K562 (cell line): Measurements from ENCODE around the gene CCDC137. TPM values are rescaled to one million over a fixed set of nuclear protein-coding genes. Genes with fewer than 3 reads are reported as not detected.

Experiments
- GATA2 ChIP-seq: sonication (generic); formaldehyde crosslinking; IDR thresholded peaks from 2 replicates; pipeline ENCODE4 v1.4.0; 2020; ENCODE audit warnings: mild to moderate bottlenecking, missing genetic modification reagents
- GATAD2B ChIP-seq: fragments of 450-650 bp; IDR thresholded peaks from 2 replicates; pipeline ENCODE4 v1.6.1; 2017; ENCODE audit warnings: mild to moderate bottlenecking, borderline replicate concordance
- KLF1 ChIP-seq: fragments of 450-650 bp; IDR thresholded peaks from 2 replicates; pipeline ENCODE4 v1.6.1; 2016; ENCODE audit warnings: missing genetic modification characterization, missing compliant biosample characterization
- MTA3 ChIP-seq: fragments of 450-650 bp; formaldehyde crosslinking; IDR thresholded peaks from 2 replicates; pipeline ENCODE4 v1.6.1; 2017; ENCODE audit warnings: mild to moderate bottlenecking, borderline replicate concordance
- PHF20 ChIP-seq: fragments of 450-650 bp; IDR thresholded peaks from 2 replicates; pipeline ENCODE4 v1.6.1; 2018; ENCODE audit not compliant: partially characterized antibody
- PTBP1 ChIP-seq: fragments of 200-400 bp; formaldehyde crosslinking; IDR thresholded peaks from 2 replicates; pipeline ENCODE4 v1.6.1; 2017; ENCODE audit warnings: low read depth, low read length
- TAF7 ChIP-seq: fragments of 450-650 bp; IDR thresholded peaks from 2 replicates; pipeline ENCODE4 v1.6.1; 2016; ENCODE audit warnings: missing genetic modification characterization, missing compliant biosample characterization
- THAP7 ChIP-seq: fragments of 250-450 bp; sonication (Bioruptor Pico); IDR thresholded peaks from 2 replicates; pipeline ENCODE4 v1.5.0; 2021
- WHSC1 ChIP-seq: IDR thresholded peaks from one replicate; pipeline ENCODE4 v1.6.1; 2012; ENCODE audit warnings: low read length, control low read depth, inconsistent platforms
- ZNF318 ChIP-seq, 2 experiments: fragments of 450-650 bp; IDR thresholded peaks; 2 replicates each; pipeline ENCODE4 v1.6.1; 2016; ENCODE audit warnings: mild to moderate bottlenecking in 2 of 2, borderline replicate concordance in 1 of 2, low read depth in 1 of 2, moderate library complexity in 1 of 2
- ZNF589 ChIP-seq: fragments of 200-800 bp; sonication (Bioruptor generic); IDR thresholded peaks from 2 replicates; pipeline ENCODE4 v1.6.1; 2016; ENCODE audit warnings: low read depth, missing genetic modification characterization, missing compliant biosample characterization
- polyA plus RNA-seq, 8 experiments: library from polyadenylated mRNA; depleted of rRNA in 4 of 8; stranded (reverse) in 5 of 8; unstranded in 3 of 8; fragments of >200 nt; fragmentation: Nextera tagmentation in 2 of 8; fragmentation: Illumina TruSeq in 1 of 8; extraction: Ambion mirVana in 2 of 8; extraction: Trizol in 1 of 8; gene quantifications; 2 replicates each; pipeline versions ENCODE4 v1.2.1 to v1.2.3, GENCODE V29; 2011 to 2014; ENCODE audit warnings: inconsistent platforms in 1 of 8, missing spikeins in 1 of 8
- total RNA-seq, 7 experiments: library from RNA; depleted of rRNA in 6 of 7; stranded (reverse); fragments of >200 nt in 6 of 7; fragmentation: Illumina TruSeq in 2 of 7; extraction: Trizol in 2 of 7; gene quantifications; 2 replicates each; pipeline versions ENCODE4 v1.2.1 to v1.2.3, GENCODE V29; 2011 to 2021; ENCODE audit warnings: low replicate concordance in 1 of 7
- TF ChIP-seq, protein P1 (sequence below): sonication (generic); formaldehyde crosslinking; IDR thresholded peaks from 2 replicates; pipeline ENCODE4 v1.8.1; 2023; ENCODE audit warnings: missing genetic modification reagents, mild to moderate bottlenecking, borderline replicate concordance
- TF ChIP-seq, protein P2 (sequence below): fragments of 250-450 bp; sonication (Bioruptor Pico); IDR thresholded peaks from 2 replicates; pipeline ENCODE4 v1.8.0; 2021; ENCODE audit warnings: moderate library complexity, mild to moderate bottlenecking, inconsistent platforms

The CCDC137 gene
- total and polyA plus RNA-seq, 9 of the 15 experiments (the other 6 are each of a cell fraction or from before 2014, with no cell fraction given), result 2.3 to 68.1 (median 38.3) TPM

- TF ChIP-seq, protein P1, sequence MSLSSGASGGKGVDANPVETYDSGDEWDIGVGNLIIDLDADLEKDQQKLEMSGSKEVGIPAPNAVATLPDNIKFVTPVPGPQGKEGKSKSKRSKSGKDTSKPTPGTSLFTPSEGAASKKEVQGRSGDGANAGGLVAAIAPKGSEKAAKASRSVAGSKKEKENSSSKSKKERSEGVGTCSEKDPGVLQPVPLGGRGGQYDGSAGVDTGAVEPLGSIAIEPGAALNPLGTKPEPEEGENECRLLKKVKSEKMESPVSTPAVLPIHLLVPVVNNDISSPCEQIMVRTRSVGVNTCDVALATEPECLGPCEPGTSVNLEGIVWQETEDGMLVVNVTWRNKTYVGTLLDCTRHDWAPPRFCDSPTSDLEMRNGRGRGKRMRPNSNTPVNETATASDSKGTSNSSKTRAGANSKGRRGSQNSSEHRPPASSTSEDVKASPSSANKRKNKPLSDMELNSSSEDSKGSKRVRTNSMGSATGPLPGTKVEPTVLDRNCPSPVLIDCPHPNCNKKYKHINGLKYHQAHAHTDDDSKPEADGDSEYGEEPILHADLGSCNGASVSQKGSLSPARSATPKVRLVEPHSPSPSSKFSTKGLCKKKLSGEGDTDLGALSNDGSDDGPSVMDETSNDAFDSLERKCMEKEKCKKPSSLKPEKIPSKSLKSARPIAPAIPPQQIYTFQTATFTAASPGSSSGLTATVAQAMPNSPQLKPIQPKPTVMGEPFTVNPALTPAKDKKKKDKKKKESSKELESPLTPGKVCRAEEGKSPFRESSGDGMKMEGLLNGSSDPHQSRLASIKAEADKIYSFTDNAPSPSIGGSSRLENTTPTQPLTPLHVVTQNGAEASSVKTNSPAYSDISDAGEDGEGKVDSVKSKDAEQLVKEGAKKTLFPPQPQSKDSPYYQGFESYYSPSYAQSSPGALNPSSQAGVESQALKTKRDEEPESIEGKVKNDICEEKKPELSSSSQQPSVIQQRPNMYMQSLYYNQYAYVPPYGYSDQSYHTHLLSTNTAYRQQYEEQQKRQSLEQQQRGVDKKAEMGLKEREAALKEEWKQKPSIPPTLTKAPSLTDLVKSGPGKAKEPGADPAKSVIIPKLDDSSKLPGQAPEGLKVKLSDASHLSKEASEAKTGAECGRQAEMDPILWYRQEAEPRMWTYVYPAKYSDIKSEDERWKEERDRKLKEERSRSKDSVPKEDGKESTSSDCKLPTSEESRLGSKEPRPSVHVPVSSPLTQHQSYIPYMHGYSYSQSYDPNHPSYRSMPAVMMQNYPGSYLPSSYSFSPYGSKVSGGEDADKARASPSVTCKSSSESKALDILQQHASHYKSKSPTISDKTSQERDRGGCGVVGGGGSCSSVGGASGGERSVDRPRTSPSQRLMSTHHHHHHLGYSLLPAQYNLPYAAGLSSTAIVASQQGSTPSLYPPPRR, result no peak
- TF ChIP-seq, protein P2, sequence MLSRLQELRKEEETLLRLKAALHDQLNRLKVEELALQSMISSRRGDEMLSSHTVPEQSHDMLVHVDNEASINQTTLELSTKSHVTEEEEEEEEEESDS, result no peak
- TF ChIP-seq THAP7 (CRISPR knock-in tag) (peak; percentile 85; the same call in 1 of the 2 replicates), PHF20 (no peak), GATAD2B (peak; percentile 97; the same call in 1 of the 2 replicates), KLF1 (tag) (peak; percentile 63), PTBP1 (no peak), ZNF589 (CRISPR knock-in tag) (no peak; the same call in 1 of the 2 replicates), TAF7 (tag) (peak; percentile 38; the same call in 1 of the 2 replicates), WHSC1 (no peak), MTA3 (no peak), ZNF318 (IDR thresholded peaks at IDR 0.05; ENCODE audit: borderline replicate concordance in 1 of 2, low read depth in 1 of 2) (no peak), GATA2 (no peak)
Measured at GRCh38 chr17:81636505-81637288, 29.8 kb upstream of the CCDC137 start, which contains the start of the genes NPLOC4 and TSPAN10 (continued).
